ENCODE results near the gene BACE2.

DNA sequence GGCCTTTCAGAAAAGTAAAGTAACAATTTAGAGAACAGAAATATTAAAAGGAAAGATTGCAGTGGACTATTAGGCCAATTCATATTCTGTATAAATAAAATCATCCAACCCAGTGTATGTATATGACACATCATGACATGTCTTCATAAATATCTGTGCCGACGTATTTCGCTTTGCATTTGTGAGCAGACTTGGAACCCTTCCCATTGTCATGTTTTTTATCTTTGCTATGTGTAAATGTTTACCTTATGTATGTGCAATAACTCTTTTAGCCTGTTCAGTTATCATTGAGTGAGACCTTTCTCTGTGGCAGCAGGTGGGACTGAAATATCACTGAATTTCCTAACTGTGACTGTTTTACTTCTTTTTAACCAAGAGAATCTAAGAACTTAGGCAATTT lies 90.7 kb downstream of the BACE2 start:
- TF ChIP-seq, protein P1, sequence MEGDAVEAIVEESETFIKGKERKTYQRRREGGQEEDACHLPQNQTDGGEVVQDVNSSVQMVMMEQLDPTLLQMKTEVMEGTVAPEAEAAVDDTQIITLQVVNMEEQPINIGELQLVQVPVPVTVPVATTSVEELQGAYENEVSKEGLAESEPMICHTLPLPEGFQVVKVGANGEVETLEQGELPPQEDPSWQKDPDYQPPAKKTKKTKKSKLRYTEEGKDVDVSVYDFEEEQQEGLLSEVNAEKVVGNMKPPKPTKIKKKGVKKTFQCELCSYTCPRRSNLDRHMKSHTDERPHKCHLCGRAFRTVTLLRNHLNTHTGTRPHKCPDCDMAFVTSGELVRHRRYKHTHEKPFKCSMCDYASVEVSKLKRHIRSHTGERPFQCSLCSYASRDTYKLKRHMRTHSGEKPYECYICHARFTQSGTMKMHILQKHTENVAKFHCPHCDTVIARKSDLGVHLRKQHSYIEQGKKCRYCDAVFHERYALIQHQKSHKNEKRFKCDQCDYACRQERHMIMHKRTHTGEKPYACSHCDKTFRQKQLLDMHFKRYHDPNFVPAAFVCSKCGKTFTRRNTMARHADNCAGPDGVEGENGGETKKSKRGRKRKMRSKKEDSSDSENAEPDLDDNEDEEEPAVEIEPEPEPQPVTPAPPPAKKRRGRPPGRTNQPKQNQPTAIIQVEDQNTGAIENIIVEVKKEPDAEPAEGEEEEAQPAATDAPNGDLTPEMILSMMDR (IDR thresholded peaks at IDR 0.05), result no peak
- TF ChIP-seq MAZ (IDR thresholded peaks at IDR 0.05; ENCODE audit: borderline replicate concordance, low read depth, low read length) (no peak), BHLHE40 (IDR thresholded peaks at IDR 0.05; ENCODE audit: low read depth, low read length) (no peak), PHF8 (IDR thresholded peaks at IDR 0.05; ENCODE audit: borderline replicate concordance, low read depth) (no peak), POLR2A (IDR thresholded peaks at IDR 0.05; ENCODE audit: low read length) (no peak), NR3C1 (IDR thresholded peaks at IDR 0.05) (no peak)
